ENCODE measurements around the gene MAST1.
"Not testable (repeated sequence)": the region's sequence is repeated elsewhere in the genome, so short reads cannot be mapped to it uniquely, and the experiment has no call there.

Gene MAST1

GRCh38 chr19:12792051-12792852 lies 46.1 kb upstream of the MAST1 start:
- Histone ChIP-seq H3K4me2 (peak overlapping the region; percentile 43 to 99 (median 97)), H3K4me1 (peaks cover 45 to 61% (median 57%) of the 10 kb centered on the region in 10 experiments), H3K9ac (peak overlapping the region; percentile 92 to 99 (median 98)), H3K27me3 (no peaks in the 10 kb centered on the region), H3K4me3 (peak overlapping the region; percentile 90 to 98 (median 96)), H3K9me3 (replicated peaks in 1 of 11) (no peaks in the 10 kb centered on the region), H3K27ac (peak overlapping the region; percentile 95 to 100 (median 99)), H3K36me3 (peaks cover 0 to 12% (median 6%) of the 10 kb centered on the region in 11 experiments; a peak in 12 of 22 replicates), H4K20me1 (peaks cover 18 to 34% (median 20%) of the 10 kb centered on the region in 11 experiments)
- no peak for TF ChIP-seq Cebpa-rat (IDR thresholded peaks at IDR 0.05)

- H3K27me3 ChIP-seq, result no peaks in the 10 kb centered on the region
- no peaks in the 10 kb centered on the region for H3K9me3 ChIP-seq (replicated peaks in 1 of 11)
- peak overlapping the region; percentile 43 to 99 (median 97) for H3K4me2 ChIP-seq
- H4K20me1 ChIP-seq, result peaks cover 18 to 34% (median 20%) of the 10 kb centered on the region in 11 experiments
- peak overlapping the region; percentile 95 to 100 (median 99) for H3K27ac ChIP-seq
- no peak for TF ChIP-seq Cebpa-rat (IDR thresholded peaks at IDR 0.05)
- peaks cover 0 to 12% (median 10%) of the 10 kb centered on the region in 11 experiments; a peak in 14 of 22 replicates for H3K36me3 ChIP-seq
- H3K4me1 ChIP-seq, result peaks cover 39 to 54% (median 51%) of the 10 kb centered on the region in 10 experiments
- H3K9ac ChIP-seq, result peak overlapping the region; percentile 92 to 99 (median 98)
- peak overlapping the region; percentile 90 to 98 (median 96) for H3K4me3 ChIP-seq
Observed at GRCh38 chr19:12792853-12793289, 45.4 kb upstream of the MAST1 start.

DNA sequence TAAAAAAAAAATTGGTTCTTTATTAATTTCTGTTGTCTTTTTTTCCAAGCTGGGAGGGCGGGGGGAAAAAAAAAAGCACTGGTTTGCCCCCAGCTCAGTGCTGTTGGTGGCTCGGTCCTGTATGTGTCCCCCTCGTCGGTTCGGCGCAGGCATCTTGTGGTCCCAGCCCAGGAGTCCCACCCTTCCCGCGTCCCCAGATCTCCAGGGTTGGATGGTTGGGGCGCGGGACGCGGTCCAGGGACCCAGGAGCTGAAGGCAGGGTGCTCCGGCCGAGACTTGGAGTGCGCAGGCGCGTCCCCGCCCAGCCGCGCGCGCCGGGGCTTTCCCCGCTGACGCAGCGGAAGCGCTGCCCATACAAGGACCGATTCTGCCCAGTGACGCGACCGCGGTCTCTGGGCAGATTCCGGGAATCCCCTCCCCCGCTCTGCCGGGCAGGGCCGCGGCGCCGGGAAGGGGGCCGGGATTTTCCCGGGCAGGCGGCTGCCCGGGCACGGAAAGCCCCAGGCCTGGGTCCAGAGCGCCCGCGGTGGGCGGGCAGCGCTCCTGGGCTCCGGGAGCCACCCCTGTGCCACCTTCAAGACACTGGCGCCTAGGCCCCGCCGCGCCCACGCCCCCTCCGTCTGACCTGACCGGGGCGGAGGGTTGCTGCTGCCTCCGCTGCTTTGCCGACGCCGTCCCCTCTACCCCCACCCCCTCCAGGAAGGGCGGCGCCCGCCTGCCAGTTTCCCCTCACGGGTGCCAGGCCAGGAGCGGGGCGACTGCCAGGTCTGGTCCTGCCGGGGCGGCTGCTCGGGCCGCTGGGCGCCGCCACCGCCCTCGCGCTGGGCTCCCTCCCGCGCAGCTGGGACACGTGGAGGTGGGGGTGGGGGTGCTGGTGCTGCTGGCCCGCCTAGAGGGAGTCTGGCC lies 44.8 kb upstream of the MAST1 start:
- TF ChIP-seq Cebpa-rat (IDR thresholded peaks at IDR 0.05), result no peak
- Histone ChIP-seq H3K4me3 (peak overlapping the region; percentile 90 to 98 (median 96)), H4K20me1 (peaks cover 18 to 34% (median 20%) of the 10 kb centered on the region in 11 experiments), H3K9ac (peak overlapping the region; percentile 92 to 99 (median 98)), H3K9me3 (replicated peaks in 1 of 11) (no peaks in the 10 kb centered on the region), H3K27me3 (no peaks in the 10 kb centered on the region), H3K27ac (peak overlapping the region; percentile 95 to 100 (median 99)), H3K4me1 (peaks cover 32 to 48% (median 44%) of the 10 kb centered on the region in 10 experiments), H3K36me3 (peaks cover 3 to 18% (median 16%) of the 10 kb centered on the region in 11 experiments; a peak in 17 of 22 replicates), H3K4me2 (peak overlapping the region; percentile 85 to 99 (median 97))

- Histone ChIP-seq H3K9ac (peak overlapping the region; percentile 92 to 99 (median 98)), H3K4me1 (peaks cover 25 to 39% (median 36%) of the 10 kb centered on the region in 10 experiments), H3K36me3 (peaks cover 12 to 27% (median 24%) of the 10 kb centered on the region in 11 experiments; a peak in 21 of 22 replicates), H3K4me3 (peak overlapping the region; percentile 90 to 98 (median 96)), H3K4me2 (peak overlapping the region; percentile 85 to 99 (median 97)), H3K27ac (peak overlapping the region; percentile 95 to 100 (median 99)), H3K9me3 (replicated peaks in 1 of 11) (no peaks in the 10 kb centered on the region), H4K20me1 (peaks cover 18 to 34% (median 21%) of the 10 kb centered on the region in 11 experiments), H3K27me3 (no peaks in the 10 kb centered on the region)
- TF ChIP-seq Cebpa-rat (IDR thresholded peaks at IDR 0.05), result no peak
Observed at GRCh38 chr19:12794196-12794941, 43.9 kb upstream of the MAST1 start.

GRCh38 chr19:12794971-12795381 lies 43.3 kb upstream of the MAST1 start:
- H3K27ac ChIP-seq, result peak overlapping the region in 8 of 11 experiments; percentile 95 to 100 (median 99); a peak in 9 of 22 replicates
- TF ChIP-seq Cebpa-rat (IDR thresholded peaks at IDR 0.05), result no peak

GRCh38 chr19:12796146-12797071 lies 41.9 kb upstream of the MAST1 start:
- peak overlapping the region; percentile 47 to 97 (median 62) for H3K4me2 ChIP-seq
- peaks cover 34 to 45% (median 41%) of the 10 kb centered on the region in 10 experiments for H3K4me1 ChIP-seq
- no peak for TF ChIP-seq Cebpa-rat (IDR thresholded peaks at IDR 0.05)
- H3K36me3 ChIP-seq, result peaks cover 21 to 39% (median 34%) of the 10 kb centered on the region in 11 experiments; a peak in 21 of 22 replicates
- peak overlapping the region in 3 of 10 experiments; percentile 2 to 23 (median 3); a peak in 3 of 20 replicates for H3K4me3 ChIP-seq
- H3K9me3 ChIP-seq (replicated peaks in 1 of 11), result no peaks in the 10 kb centered on the region
- H3K27ac ChIP-seq, result peak overlapping the region in 6 of 11 experiments; percentile 14 to 100 (median 50); a peak in 8 of 22 replicates
- peaks cover 19 to 51% (median 27%) of the 10 kb centered on the region in 11 experiments for H4K20me1 ChIP-seq
- H3K27me3 ChIP-seq, result no peaks in the 10 kb centered on the region
- peak overlapping the region; percentile 8 to 71 (median 48); a peak in 18 of 22 replicates for H3K9ac ChIP-seq

More at GRCh38 chr19:12794971-12795381, 43.3 kb upstream of the MAST1 start:
- H3K27me3 ChIP-seq, result no peaks in the 10 kb centered on the region
- peaks cover 18 to 33% (median 30%) of the 10 kb centered on the region in 11 experiments; a peak in 21 of 22 replicates for H3K36me3 ChIP-seq
- peak overlapping the region in 10 of 11 experiments; percentile 92 to 99 (median 98); a peak in 10 of 22 replicates for H3K9ac ChIP-seq
- H3K4me1 ChIP-seq, result peaks cover 26 to 42% (median 37%) of the 10 kb centered on the region in 10 experiments
- peaks cover 18 to 38% (median 28%) of the 10 kb centered on the region in 11 experiments for H4K20me1 ChIP-seq
- H3K4me2 ChIP-seq, result peak overlapping the region in 10 of 11 experiments; percentile 85 to 99 (median 98); a peak in 17 of 22 replicates
- peak overlapping the region in 3 of 10 experiments; percentile 97 to 98 (median 98); a peak in 3 of 20 replicates for H3K4me3 ChIP-seq
- H3K9me3 ChIP-seq (replicated peaks in 1 of 11), result no peaks in the 10 kb centered on the region

- Histone ChIP-seq H3K4me2 (peak overlapping the region in 2 of 11 experiments; percentile 96 to 97; a peak in 2 of 22 replicates), H3K4me1 (peaks cover 37 to 49% (median 45%) of the 10 kb centered on the region in 10 experiments), H3K27me3 (no peaks in the 10 kb centered on the region), H3K36me3 (peaks cover 21 to 39% (median 32%) of the 10 kb centered on the region in 11 experiments; a peak in 21 of 22 replicates), H3K9me3 (replicated peaks in 1 of 11) (no peaks in the 10 kb centered on the region), H3K27ac (no peak overlapping the region), H3K9ac (peak overlapping the region in 2 of 11 experiments; percentile 8 to 27; a peak in 2 of 22 replicates), H3K4me3 (no peak overlapping the region), H4K20me1 (peaks cover 11 to 43% (median 20%) of the 10 kb centered on the region in 11 experiments)
- TF ChIP-seq Cebpa-rat (IDR thresholded peaks at IDR 0.05), result no peak
Observed at GRCh38 chr19:12797141-12797587, 41.2 kb upstream of the MAST1 start.

DNA sequence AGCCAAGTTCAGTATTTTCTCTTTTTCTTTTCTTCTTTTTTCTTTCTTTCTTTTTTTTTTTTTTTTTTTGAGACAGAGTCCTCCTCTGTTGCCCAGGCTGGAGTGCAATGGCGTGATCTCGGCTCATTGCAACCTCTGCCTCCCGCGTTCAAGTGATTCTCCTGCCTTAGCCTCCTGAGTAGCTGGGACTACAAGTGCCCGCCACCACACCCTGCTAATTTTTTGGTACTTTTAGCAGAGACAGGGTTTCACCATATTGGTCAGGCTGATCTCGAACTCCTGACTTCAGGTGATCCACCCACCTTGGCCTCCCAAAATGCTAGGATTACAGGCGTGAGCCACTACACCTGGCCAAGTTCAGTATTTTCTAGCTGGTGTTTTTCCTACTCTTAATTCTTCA lies 40.7 kb upstream of the MAST1 start:
- H4K20me1 ChIP-seq, result peaks cover 7 to 39% (median 15%) of the 10 kb centered on the region in 11 experiments
- not testable (repeated sequence) for H3K9me3 ChIP-seq (replicated peaks in 1 of 11); H3K27me3 ChIP-seq; H3K4me3 ChIP-seq; H3K9ac ChIP-seq; H3K4me2 ChIP-seq; H3K27ac ChIP-seq
- H3K36me3 ChIP-seq, result peaks cover 21 to 39% (median 31%) of the 10 kb centered on the region in 11 experiments; a peak in 21 of 22 replicates
- peaks cover 41 to 54% (median 50%) of the 10 kb centered on the region in 10 experiments for H3K4me1 ChIP-seq

All from BLaER1 treated with 17β-estradiol and CSF1 and Interleukin-3, amounts not matched to agents 10 nM and 100 nM (cell line).